HCT116 (cell line): ENCODE measurements around the gene PDLIM3.

ENCODE experiments used
- EZH2phosphoT487 ChIP-seq: fragments of 200-600 bp; IDR thresholded peaks from 2 replicates; pipeline ENCODE4 v1.6.1; 2018; ENCODE audit warnings: antibody characterized with exemption, borderline replicate concordance
- JUND ChIP-seq: IDR thresholded peaks from 2 replicates; pipeline ENCODE4 v1.6.1; 2012
- POLR2A ChIP-seq: IDR thresholded peaks from 2 replicates; pipeline ENCODE4 v1.7.0; 2011; ENCODE audit warnings: borderline replicate concordance; ENCODE audit not compliant: insufficient read depth, insufficient read length; ENCODE audit errors: extremely low read depth
- TCF7L2 ChIP-seq: IDR thresholded peaks from 2 replicates; pipeline ENCODE4 v1.7.0; 2011; ENCODE audit warnings: borderline replicate concordance, inconsistent platforms; ENCODE audit not compliant: insufficient read depth, insufficient read length; ENCODE audit errors: extremely low read depth
- YY1 ChIP-seq: IDR thresholded peaks from 2 replicates; pipeline ENCODE4 v1.6.1; 2011; ENCODE audit warnings: low read length, low read depth, moderate library complexity, mild to moderate bottlenecking; ENCODE audit not compliant: insufficient replicate concordance; ENCODE audit errors: extremely low read depth
- ZFX ChIP-seq: fragments of 450-650 bp; IDR thresholded peaks from 2 replicates; pipeline ENCODE4 v1.6.1; 2017
- ZNF274 ChIP-seq: fragments of 200-500 bp; sonication (Bioruptor generic); IDR thresholded peaks from 2 replicates; pipeline ENCODE4 v1.6.1; 2014; ENCODE audit warnings: mild to moderate bottlenecking, low read depth, low read length, inconsistent platforms
- TF ChIP-seq, protein P1 (sequence below), 3 experiments: fragments of 200-600 bp in 1 of 3; sonication (generic) in 1 of 3; IDR thresholded peaks in 2 of 3; conservative IDR thresholded peaks in 1 of 3; 2 replicates each; pipeline ENCODE4 v1.5.1; 2012 to 2017; ENCODE audit warnings: low read depth in 2 of 3, low read length in 2 of 3, antibody characterized with exemption in 1 of 3, borderline replicate concordance in 1 of 3, control low read depth in 1 of 3, mild to moderate bottlenecking in 1 of 3, mixed read lengths in 1 of 3, mixed run types in 1 of 3, moderate library complexity in 1 of 3; ENCODE audit not compliant: insufficient read depth in 1 of 3
- TF ChIP-seq, protein P2 (sequence below): IDR thresholded peaks from 2 replicates; pipeline ENCODE4 v1.6.1; 2011; ENCODE audit warnings: mild to moderate bottlenecking, low read length, moderate library complexity; ENCODE audit not compliant: insufficient replicate concordance; ENCODE audit errors: extremely low read depth

DNA sequence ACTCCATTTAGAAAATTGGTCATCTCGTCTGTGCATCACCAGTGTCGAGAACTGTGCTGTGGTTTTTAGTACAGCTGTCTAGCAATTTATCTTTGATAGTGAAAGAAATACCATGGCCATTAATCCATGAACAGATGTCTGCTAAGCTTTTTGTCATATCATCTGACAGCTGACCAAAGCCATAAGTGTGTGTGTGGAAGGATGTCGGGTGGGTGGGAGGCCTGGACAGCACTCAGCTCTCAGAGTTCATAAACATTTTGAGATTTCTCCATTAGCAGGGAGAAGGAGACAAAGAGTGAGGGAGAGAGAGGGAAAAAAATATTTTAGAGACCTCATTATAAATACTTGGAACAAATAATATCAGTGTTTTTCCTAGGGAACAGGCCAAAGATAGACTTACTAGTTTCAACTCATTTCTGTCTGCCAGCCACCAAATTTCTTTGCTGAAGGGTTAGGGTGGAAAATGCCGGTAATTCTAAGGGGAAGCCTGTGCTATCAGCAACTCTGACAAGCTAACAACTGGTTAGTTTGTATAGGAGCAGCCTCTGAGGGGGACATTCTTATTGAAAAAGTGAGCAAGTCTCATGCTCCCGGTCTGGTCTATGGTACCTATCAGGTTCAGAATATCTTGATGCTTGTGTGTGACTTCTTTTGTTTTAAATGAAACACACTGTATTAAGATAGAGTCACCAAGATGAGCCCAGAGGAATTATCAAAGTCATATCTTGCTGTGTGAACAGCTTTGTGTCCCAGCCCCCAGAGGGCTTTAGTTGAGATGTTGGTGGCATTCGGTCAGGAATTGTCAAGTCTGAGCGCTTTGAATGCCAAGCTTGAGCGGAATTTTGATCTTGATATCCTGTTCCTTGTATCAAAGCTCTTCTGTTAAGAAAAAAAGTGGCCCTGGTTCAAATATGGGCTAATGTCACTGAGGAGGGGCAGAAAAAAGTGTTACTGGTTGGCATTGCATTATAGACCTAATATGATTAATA, 41.9 kb upstream of the PDLIM3 start:
- no peak for TF ChIP-seq ZFX
- TF ChIP-seq, protein P1, sequence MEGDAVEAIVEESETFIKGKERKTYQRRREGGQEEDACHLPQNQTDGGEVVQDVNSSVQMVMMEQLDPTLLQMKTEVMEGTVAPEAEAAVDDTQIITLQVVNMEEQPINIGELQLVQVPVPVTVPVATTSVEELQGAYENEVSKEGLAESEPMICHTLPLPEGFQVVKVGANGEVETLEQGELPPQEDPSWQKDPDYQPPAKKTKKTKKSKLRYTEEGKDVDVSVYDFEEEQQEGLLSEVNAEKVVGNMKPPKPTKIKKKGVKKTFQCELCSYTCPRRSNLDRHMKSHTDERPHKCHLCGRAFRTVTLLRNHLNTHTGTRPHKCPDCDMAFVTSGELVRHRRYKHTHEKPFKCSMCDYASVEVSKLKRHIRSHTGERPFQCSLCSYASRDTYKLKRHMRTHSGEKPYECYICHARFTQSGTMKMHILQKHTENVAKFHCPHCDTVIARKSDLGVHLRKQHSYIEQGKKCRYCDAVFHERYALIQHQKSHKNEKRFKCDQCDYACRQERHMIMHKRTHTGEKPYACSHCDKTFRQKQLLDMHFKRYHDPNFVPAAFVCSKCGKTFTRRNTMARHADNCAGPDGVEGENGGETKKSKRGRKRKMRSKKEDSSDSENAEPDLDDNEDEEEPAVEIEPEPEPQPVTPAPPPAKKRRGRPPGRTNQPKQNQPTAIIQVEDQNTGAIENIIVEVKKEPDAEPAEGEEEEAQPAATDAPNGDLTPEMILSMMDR (IDR thresholded peaks at IDR 0.05 in 2 of 3, conservative IDR thresholded peaks at IDR 0.05 in 1 of 3; ENCODE audit: borderline replicate concordance in 1 of 3, insufficient read depth in 1 of 3, low read depth in 2 of 3, low read length in 2 of 3), result no peak
- no peak for TF ChIP-seq POLR2A
- TF ChIP-seq ZNF274, result no peak
- TF ChIP-seq, protein P2, sequence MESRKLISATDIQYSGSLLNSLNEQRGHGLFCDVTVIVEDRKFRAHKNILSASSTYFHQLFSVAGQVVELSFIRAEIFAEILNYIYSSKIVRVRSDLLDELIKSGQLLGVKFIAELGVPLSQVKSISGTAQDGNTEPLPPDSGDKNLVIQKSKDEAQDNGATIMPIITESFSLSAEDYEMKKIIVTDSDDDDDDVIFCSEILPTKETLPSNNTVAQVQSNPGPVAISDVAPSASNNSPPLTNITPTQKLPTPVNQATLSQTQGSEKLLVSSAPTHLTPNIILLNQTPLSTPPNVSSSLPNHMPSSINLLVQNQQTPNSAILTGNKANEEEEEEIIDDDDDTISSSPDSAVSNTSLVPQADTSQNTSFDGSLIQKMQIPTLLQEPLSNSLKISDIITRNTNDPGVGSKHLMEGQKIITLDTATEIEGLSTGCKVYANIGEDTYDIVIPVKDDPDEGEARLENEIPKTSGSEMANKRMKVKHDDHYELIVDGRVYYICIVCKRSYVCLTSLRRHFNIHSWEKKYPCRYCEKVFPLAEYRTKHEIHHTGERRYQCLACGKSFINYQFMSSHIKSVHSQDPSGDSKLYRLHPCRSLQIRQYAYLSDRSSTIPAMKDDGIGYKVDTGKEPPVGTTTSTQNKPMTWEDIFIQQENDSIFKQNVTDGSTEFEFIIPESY, result no peak
- TF ChIP-seq EZH2phosphoT487, result no peak
- no peak for TF ChIP-seq JUND
- no peak for TF ChIP-seq YY1
- no peak for TF ChIP-seq TCF7L2
